ENCODE measurements around the gene CACNA1G. TPM values are rescaled to one million over a fixed set of nuclear protein-coding genes. Genes with fewer than 3 reads are reported as not detected.

CACNA1G gene
- polyA plus RNA-seq, 3 donors = 0.07 to 2.9 (median 0.64) TPM

DNA sequence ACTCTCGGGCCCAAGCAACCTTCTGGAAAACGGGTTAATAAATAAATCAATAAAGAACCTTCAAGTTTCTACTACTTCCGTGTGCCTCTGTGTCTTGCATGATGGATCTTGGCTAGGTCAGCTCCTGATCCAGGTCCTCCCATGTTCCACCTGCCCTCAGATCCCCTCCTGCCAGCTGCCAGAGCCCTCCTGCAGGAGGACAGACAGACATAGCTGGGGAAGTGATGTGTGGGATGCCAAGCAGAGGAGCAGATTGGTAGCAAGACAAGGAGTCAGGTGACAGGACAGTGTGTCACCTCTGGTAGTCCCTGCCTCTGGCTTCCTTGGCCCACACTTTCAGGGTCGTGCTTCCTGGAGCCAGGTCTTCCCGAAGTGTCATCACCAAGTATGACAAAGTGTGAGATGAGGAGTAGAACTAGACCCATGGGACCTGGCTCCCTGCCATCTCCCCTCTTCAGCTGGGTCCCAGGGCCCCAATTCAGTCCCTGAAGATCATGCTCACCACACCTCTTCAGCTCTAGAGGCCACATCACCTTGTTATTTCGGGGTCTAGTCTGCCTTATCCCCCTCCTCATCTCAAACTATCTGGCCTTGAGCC is 29.0 kb upstream of the CACNA1G start:
- 33 to 55% (median 54%) methylated on average over 6 of the region's 6 CpGs for WGBS, 3 donors
- no peak overlapping the region for H3K27ac ChIP-seq (ENCODE audit: low read depth, low read length)

DNA sequence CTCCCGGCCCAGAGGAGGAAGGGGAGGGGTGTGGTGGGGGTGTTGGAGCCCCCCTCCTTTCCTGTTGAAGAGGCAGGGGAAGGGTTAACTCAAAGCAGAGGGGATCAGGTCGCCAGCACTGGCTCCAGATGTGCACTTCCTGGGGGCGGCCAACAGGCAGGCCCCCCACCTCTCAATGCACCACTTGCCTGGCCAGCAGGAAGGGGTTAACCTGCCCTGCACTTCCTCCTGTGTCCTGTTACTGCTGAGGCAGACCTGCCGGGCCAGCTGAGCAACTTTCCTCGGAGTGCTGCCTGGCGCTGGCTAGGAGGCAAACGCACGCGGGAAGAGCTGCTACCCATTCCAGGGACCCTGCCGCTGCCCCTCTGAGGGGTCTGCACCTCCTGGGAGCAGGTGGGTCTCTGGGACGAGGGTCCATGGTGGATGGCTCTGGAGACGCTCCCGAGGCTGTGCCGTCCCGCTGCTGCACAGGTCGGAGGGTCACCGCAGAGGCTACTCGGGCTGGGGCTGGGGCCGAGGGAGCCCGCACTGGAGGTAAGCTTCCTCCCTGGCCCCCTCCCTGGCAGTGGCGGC is 28.0 kb upstream of the CACNA1G start, which contains the start of gene EPN3:
Gene EPN3, plus strand, starts transcription at position 284 of the 573 bp plus-strand sequence. CDS start 3,822 bp downstream, outside the sequence.
- no peak within 1 kb of the TSS for H3K27ac ChIP-seq (ENCODE audit: low read depth, low read length)
- 1 to 5% (median 3%) methylated on average over 19 to 21 of the region's 21 CpGs for WGBS, 3 donors

DNA sequence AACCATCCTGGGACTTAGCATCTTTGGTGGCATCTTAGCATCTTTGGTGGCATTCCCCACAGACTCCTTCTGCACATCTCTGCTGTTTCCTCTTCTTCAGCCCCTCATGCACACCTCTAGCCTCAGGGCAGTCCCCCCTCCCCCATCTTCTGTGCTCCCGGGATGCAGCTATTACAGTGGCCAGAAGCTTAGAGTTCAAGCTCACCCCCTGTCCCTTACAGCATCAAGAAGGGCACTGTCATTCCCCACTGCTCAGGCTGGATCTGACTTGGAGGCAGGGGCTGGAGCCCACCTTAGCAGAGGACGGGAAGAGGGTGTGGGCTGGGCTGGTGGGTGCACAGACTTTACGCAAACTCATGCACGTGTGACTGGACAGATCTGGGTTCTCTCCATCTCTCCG is 27.3 kb upstream of the CACNA1G start:
- no peak overlapping the region for H3K27ac ChIP-seq (ENCODE audit: low read depth, low read length)
- 4 to 17% (median 16%) methylated on average over 5 of the region's 5 CpGs for WGBS, 3 donors

DNA sequence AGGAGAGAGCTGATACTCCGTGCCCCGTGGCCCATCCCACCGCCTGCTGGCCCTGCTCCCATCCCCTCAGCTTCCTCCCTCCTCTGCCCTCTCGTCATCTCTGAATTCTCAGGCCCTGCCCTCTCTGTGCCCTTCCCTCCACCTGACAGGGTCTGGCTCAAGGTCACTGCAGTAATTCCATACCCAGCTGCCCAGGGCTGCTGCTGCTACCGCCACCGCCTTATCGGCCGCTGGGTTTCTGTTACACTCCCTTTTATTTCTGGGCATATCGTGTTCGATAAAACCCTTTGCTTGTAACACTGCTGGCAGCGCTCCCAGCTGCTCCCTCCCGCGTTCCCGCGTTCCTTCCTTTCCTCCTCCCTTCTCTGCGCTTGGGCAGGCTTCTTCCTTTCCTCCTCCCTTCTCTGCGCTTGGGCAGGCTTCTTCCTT is 26.8 kb upstream of the CACNA1G start:
- WGBS, 3 donors = 1 to 3% (median 1%) methylated on average over 13 to 17 of the region's 17 CpGs
- no peak overlapping the region for H3K27ac ChIP-seq (ENCODE audit: low read depth, low read length)

DNA sequence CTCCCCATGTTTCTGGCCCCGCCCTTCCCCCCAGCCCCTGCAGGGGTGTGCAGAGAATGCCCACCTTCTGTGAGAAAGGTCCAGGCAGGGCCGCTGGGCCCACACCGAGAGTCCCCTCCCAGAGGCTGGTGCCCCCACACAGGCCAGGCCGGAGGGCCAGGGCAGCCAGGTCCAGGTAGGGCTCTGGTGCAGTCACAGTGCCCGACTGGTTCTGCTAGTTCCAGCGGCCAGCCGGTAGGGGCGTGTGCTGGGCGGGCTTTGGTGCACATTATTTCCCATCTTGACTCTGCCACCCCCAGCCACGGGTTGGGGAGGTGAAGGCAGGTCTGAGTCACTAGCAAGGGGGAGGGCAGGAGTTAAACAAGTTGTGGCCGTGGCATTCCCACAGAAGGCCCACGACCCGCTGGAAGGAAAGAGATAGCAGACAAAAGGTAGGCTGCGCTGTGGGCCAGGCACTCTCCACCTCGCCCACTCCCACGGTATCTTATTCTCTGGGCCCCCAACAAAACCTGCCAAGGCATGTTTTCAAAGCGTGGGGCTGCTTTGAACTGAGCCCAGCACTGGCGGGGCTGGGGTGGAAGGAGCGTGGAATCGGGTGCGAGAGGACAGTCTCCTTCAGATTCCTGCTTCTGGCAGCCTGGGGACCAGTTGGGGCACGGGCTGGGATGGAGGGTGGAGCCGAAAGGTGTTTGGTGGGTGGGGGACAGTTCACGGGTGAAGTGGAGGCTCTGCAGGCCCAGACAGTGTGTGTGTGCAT is 26.1 kb upstream of the CACNA1G start:
- H3K27ac ChIP-seq (ENCODE audit: low read depth, low read length) = no peak overlapping the region
- 22 to 62% (median 56%) methylated on average over 24 of the region's 24 CpGs for WGBS, 3 donors

DNA sequence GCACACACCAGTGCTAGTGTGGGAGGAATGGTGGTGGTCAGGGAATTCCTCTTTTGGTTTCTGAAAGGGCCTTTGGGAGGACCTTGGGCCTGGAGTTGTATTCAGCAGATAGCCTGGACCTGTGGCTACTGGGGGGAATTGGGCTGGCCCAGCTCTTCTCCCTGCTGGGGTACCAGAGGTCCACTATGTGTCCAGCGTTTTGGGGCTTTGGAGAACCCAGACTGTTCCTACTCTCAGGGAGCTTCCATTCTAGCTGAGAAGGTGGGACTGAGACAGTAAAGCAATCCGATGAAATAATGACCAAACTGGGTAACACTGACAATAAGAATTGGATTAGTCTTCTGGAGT is 25.6 kb upstream of the CACNA1G start:
- no peak overlapping the region for H3K27ac ChIP-seq (ENCODE audit: low read depth, low read length)
- WGBS, 3 donors = 75 to 87% (median 84%) methylated on average over 2 of the region's 2 CpGs

DNA sequence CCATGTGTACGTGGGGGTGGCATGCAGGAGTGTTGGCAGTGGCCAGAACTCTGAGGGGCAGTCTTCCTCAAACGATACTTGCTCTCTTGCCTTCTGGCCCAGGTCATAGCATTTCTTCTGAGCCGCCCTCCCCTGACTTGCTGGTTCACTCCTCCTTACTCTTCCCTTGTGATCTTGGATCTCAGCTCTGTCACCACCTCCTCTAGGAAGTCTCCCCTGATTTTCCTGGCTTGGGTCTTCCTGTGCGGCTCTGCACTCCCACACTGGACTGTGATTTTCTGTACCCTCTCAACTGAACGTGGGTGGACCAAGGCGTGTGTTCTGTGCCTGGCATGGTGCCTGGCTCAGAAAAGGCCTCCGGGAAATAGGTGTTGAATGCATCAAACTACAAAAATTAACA is 25.1 kb upstream of the CACNA1G start:
- WGBS, 3 donors = 56 to 83% (median 75%) methylated on average over 7 of the region's 7 CpGs
- H3K27ac ChIP-seq (ENCODE audit: low read depth, low read length) = no peak overlapping the region

DNA sequence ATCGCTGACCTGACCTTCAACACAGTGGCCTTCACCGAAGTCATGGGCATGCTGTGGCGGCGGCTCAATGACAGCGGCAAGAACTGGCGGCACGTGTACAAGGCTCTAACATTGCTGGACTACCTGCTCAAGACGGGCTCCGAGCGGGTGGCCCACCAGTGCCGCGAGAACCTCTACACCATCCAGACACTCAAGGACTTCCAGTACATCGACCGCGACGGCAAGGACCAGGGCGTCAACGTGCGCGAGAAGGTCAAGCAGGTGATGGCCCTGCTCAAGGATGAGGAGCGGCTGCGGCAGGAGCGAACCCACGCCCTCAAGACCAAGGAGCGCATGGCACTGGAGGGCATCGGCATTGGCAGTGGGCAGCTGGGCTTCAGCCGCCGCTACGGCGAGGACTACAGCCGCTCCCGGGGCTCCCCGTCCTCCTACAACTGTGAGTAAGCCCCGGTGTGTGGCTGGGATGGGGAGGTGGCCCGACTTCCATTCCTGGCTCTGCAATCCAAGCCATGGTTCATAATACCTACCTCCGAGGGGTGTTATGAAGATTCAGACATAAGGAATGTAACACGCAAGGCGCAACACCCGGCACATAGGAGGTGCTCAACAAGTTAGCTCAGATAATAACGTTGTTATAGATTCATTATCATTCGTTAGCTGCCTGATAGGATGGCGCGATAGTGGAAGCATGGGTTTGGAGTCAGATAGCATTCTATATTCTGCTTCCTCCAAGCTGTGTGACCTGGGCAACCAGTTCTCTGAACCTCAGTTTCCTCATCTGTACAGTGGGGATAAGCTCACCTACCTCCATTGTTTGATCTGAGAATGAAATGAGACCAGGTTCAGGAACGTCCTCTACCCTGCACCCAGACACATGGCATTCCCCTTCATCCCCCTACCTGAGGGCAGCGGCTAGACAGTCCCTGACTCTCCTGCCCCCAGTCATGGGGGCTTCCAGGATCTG is 23.6 kb upstream of the CACNA1G start:
- WGBS, 3 donors = 84 to 96% (median 91%) methylated on average over 45 of the region's 45 CpGs
- H3K27ac ChIP-seq (ENCODE audit: low read depth, low read length) = no peak overlapping the region

DNA sequence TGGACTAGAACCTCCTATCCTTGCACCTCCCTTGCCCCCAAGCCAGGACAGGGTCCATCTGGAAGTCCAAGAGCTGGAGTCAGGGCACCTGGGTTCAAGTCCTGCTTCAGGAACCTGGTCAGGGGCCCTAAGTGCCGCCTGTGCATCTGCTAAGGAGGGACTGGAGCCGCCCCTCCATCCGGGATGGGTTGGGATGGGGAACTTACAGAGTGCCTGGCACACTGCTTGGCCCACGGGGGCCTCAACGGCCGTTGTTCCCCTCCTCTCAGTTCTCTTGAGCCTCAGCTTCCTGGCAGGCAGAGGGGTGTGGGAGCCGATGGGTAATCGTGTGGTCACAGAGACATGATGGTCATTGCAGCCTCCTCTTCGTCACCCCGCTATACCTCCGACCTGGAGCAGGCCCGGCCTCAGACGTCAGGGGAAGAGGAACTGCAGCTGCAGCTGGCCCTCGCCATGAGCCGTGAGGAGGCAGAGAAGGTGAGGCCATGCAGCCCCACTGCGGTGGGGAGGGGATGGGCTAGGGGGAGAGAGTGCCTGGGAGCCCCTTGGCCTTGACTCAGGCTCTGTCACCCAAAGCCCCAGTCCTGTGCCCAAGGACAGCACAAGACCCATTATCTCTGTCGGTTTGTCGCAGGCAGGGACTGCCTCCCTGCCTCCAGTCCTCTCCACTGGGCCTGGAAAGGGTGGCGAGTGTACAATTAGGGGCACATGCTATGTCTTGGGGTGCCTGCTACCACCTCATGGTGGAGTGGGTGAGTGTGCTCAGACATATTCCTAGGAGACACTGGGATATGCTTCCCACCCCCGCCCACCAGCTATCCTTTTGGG is 22.6 kb upstream of the CACNA1G start:
- H3K27ac ChIP-seq (ENCODE audit: low read depth, low read length) = no peak overlapping the region
- 78 to 81% (median 81%) methylated on average over 19 to 20 of the region's 20 CpGs for WGBS, 3 donors

DNA sequence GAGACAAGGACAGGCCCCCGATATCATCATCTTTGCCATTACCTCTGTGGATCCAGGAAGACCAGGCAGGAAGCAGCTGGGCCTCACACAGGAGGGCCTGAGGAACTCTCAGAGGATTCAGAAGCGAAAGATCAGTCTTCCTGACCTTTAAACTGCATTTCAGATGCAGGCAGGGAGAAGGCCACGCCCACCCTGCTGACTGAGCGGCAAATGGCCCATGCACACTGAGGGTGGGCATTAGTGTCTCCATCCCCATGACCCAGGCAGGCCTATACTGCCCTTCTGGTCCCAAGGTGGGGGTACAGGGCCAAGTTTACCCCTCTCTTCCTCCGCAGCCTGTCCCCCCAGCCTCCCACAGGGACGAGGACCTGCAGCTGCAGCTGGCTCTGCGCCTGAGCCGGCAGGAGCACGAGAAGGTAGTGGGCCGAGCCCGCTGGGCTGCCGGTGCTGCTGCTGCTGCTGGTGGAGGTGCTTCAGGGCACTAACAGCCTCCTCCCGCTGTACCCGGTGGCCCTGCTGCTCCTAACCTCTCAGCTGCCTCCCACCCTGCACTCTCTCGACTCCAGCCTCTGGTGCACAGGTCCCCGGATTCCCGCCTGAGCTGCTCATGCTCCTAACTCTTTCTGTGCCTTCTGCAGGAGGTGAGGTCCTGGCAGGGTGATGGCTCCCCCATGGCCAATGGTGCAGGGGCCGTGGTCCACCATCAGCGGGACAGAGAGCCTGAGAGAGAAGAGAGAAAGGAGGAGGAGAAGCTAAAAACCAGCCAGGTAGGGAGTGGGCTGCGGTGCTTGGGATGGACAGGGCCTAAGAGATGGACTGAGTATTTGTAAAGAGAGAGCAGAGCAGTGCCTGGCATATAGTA is 21.7 kb upstream of the CACNA1G start:
- 66 to 84% (median 72%) methylated on average over 18 to 20 of the region's 20 CpGs for WGBS, 3 donors
- H3K27ac ChIP-seq (ENCODE audit: low read depth, low read length) = no peak overlapping the region

DNA sequence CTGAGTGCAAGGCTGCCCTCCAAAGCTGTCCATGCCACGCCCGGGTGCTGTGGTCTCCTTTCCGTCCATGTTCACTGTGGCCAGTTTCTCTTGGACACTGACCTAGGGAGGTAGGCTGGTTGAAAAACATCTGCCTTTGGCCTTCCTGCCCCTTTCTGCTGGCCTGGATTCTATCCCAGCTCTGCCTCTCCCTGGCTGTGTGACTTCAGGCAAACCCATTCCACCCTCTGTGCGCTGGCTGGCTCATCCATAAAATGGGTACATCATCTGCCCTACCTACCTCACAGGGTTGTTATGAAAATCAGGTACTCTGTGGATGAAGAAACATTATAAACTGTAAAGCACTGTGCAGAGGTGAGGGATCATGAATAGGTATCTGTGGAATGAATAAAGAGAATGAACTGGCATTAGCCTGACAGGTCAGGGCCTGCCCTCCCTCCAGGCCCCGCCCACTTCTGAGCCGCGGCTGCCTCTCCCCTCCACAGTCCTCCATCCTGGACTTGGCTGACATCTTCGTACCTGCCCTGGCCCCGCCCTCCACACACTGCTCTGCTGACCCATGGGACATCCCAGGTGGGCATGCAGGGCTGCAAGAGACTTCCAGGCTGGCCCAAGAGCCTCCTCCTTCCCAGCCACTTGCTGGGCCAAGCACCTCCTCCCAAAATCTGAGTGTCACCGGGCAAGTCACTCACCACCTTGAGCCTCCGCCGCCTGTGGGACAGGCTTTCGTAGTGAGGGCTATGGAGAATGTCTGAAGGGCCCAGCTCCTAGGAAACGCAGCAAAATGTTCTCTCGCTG is 20.6 kb upstream of the CACNA1G start:
- WGBS, 3 donors = 61 to 80% (median 79%) methylated on average over 14 to 15 of the region's 15 CpGs
- H3K27ac ChIP-seq (ENCODE audit: low read depth, low read length) = no peak overlapping the region

DNA sequence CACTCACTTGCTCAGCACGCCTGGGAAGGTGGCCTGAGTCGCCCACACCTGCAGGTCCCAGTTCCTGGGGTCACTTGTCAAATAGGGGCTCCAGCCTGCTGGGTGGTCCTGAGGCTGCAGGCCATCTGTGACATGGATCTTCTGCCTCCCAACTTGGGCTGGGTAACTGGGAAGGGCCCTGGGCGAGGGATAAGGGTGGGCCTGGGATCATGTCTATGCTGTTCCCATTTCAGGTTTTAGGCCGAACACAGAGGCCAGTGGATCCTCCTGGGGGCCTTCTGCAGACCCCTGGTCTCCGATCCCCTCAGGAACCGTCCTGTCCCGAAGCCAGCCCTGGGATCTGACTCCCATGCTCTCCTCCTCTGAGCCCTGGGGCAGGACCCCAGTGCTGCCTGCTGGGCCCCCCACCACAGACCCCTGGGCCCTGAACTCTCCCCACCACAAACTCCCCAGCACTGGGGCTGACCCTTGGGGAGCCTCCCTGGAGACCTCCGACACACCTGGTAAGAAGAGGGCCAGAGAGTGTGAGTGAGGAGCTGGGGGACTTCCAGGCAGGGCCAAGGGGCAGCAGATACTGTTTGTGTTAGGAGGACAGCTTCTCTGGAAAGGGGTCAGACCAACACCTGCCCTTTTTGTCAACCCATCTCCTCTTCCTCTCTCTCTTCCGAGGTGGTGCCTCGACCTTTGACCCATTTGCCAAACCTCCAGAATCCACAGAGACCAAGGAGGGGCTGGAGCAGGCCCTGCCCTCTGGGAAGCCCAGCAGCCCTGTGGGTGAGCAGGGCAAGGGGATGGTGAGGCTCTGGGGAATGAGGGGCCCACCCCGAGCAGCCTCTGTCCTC is 19.7 kb upstream of the CACNA1G start:
- no peak overlapping the region for H3K27ac ChIP-seq (ENCODE audit: low read depth, low read length)
- WGBS, 3 donors = 84 to 92% (median 89%) methylated on average over 11 of the region's 11 CpGs

DNA sequence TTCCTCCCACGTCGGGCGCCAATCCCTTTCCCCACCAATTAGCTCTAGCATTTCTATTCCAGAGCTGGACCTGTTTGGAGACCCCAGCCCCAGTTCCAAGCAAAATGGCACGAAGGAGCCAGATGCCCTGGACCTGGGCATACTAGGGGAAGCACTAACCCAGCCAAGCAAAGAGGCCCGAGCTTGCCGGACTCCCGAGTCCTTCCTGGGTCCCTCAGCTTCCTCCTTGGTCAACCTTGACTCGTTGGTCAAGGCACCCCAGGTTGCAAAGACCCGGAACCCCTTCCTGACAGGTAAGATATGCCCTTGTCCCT is 19.2 kb upstream of the CACNA1G start:
- H3K27ac ChIP-seq (ENCODE audit: low read depth, low read length) = no peak overlapping the region

DNA sequence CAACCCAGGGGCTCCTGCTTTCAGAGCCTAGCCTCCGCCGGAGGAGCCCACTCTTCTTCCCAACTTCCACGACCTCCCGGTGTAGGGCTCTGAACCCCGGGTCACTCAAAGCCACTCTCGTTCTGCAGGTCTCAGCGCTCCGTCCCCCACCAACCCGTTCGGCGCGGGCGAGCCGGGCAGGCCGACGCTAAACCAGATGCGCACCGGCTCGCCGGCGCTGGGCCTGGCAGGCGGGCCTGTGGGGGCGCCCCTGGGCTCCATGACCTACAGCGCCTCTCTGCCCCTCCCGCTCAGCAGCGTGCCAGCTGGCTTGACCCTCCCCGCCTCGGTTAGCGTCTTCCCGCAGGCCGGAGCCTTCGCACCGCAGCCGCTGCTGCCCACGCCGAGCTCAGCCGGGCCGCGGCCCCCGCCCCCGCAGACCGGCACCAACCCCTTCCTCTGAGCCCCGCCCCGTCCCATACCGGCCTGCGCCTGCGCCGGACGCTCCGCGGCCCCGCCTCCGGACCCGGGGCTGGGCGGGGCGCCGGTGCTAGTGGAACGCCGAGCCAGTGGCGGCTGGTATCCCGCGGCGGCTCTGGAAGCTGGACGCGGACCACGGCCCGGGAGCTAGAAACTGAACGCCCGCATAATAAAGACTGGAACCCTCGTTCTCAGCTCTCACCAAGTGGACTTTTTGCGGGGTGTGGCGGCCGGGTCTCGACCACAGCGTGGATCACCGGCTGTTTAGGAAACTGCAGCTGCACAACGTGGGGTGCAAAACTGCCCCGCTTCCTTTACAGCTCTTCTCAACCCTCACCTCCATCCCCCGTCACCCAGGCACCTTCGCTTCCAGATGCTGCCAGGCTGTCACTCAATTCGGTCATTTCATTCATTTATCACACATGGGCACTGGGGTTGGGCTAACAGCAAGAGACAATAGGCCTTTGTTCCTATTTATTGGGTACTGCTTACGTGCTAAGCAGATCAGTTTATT is 18.5 kb upstream of the CACNA1G start:
- H3K27ac ChIP-seq (ENCODE audit: low read depth, low read length) = no peak overlapping the region
- 2 to 4% (median 2%) methylated on average over 70 to 82 of the region's 82 CpGs for WGBS, 3 donors

More for the DNA sequence above, 19.2 kb upstream of the CACNA1G start:
- 57 to 71% (median 64%) methylated on average over 9 of the region's 9 CpGs for WGBS, 3 donors
